Suprapubic skin (tissue), 4 donors: ENCODE data around the gene AS3MT.

Source experiments
- EP300 ChIP-seq: sonication (generic); formaldehyde crosslinking; IDR thresholded peaks from one replicate; pipeline ENCODE4 v1.6.1; 2017; ENCODE audit warnings: antibody characterized with exemption
- POLR2A ChIP-seq, 2 donors: fragments of 450-650 bp; IDR thresholded peaks; one replicate each; pipeline ENCODE4 v1.6.1; 2017; ENCODE audit warnings: antibody characterized with exemption in 2 of 2, mild to moderate bottlenecking in 2 of 2, moderate library complexity in 2 of 2
- POLR2AphosphoS5 ChIP-seq, 3 donors: sonication (generic); formaldehyde crosslinking; IDR thresholded peaks; one replicate each; pipeline ENCODE4 v1.6.1; 2017; ENCODE audit warnings: antibody characterized with exemption in 3 of 3
- TF ChIP-seq, protein P1 (sequence below), 2 donors: fragments of 200-600 bp in 1 of 2; fragments of 450-650 bp in 1 of 2; sonication (generic) in 1 of 2; IDR thresholded peaks; one replicate each; pipeline ENCODE4 v1.5.1; 2016 to 2019; ENCODE audit warnings: antibody characterized with exemption in 2 of 2, mild to moderate bottlenecking in 1 of 2, moderate library complexity in 1 of 2

GRCh38 chr10:102931643-102932042 is 62.4 kb downstream of the AS3MT start:
- TF ChIP-seq EP300 (no peak), POLR2A (IDR thresholded peaks at IDR 0.05) (no peak), POLR2AphosphoS5 (IDR thresholded peaks at IDR 0.05) (no peak)
- TF ChIP-seq, protein P1, sequence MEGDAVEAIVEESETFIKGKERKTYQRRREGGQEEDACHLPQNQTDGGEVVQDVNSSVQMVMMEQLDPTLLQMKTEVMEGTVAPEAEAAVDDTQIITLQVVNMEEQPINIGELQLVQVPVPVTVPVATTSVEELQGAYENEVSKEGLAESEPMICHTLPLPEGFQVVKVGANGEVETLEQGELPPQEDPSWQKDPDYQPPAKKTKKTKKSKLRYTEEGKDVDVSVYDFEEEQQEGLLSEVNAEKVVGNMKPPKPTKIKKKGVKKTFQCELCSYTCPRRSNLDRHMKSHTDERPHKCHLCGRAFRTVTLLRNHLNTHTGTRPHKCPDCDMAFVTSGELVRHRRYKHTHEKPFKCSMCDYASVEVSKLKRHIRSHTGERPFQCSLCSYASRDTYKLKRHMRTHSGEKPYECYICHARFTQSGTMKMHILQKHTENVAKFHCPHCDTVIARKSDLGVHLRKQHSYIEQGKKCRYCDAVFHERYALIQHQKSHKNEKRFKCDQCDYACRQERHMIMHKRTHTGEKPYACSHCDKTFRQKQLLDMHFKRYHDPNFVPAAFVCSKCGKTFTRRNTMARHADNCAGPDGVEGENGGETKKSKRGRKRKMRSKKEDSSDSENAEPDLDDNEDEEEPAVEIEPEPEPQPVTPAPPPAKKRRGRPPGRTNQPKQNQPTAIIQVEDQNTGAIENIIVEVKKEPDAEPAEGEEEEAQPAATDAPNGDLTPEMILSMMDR (IDR thresholded peaks at IDR 0.05), result no peak
